Right lobe of liver (tissue), 4 donors: ENCODE measurements around the gene NKAIN4.

ENCODE experiments used
- CTCF ChIP-seq, 4 donors: fragments of 200-600 bp in 3 of 4; fragments of 450-650 bp in 1 of 4; IDR thresholded peaks; one replicate each; pipeline versions ENCODE4 v1.5.1 to v1.8.0; 2016 to 2022; ENCODE audit warnings: antibody characterized with exemption in 4 of 4, mild to moderate bottlenecking in 2 of 4
- POLR2A ChIP-seq: fragments of 450-650 bp; IDR thresholded peaks from one replicate; pipeline ENCODE4 v1.6.1; 2017; ENCODE audit warnings: antibody characterized with exemption, mild to moderate bottlenecking
- donor health status: DM: no; HTN: no; CAD: no.
- donor health status: DM: no; HTN: no; CAD: no.
- donor health status: DM: no; HTN: yes; CAD: no.

DNA sequence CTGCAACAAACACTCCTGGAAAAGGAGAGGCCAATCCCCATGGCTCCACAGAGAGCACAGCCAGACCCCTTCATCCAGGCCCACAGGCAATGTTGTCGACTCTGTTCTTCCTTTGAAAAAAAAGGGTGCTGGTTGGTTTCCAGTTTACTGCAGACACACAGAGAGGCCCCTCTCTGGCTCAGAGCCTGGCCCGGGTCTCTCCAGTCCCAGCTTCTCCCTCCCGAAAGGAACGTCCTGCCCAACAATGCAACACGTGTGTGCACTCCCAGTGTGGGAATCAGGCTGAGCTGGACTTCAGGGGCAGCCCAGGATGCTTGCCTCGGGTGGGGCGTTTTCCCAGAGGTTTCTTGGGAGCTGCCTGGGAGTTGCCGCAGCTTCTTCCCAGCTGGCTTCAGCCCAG lies 4.5 kb upstream of the NKAIN4 start:
- TF ChIP-seq CTCF (IDR thresholded peaks at IDR 0.05): no peak
- no peak for TF ChIP-seq POLR2A
